GM12865 (cell line): Measurements from ENCODE around the gene MRPS10.

Experiments
- DNase-seq: peaks from one replicate; pipeline ENCODE4 v3.0.0; 2010; ENCODE audit warnings: low read depth
- H3K4me3 ChIP-seq: 2 replicates; pipeline ENCODE4 v1.5.1; 2011; ENCODE audit warnings: mild to moderate bottlenecking, low read depth, low read length, control low read depth
- CTCF ChIP-seq: IDR thresholded peaks from 2 replicates; pipeline ENCODE4 v1.5.1; 2011; ENCODE audit warnings: low read length, control low read depth, low read depth, inconsistent platforms; ENCODE audit not compliant: insufficient read depth; ENCODE audit errors: missing control alignments

MRPS10 gene

DNA sequence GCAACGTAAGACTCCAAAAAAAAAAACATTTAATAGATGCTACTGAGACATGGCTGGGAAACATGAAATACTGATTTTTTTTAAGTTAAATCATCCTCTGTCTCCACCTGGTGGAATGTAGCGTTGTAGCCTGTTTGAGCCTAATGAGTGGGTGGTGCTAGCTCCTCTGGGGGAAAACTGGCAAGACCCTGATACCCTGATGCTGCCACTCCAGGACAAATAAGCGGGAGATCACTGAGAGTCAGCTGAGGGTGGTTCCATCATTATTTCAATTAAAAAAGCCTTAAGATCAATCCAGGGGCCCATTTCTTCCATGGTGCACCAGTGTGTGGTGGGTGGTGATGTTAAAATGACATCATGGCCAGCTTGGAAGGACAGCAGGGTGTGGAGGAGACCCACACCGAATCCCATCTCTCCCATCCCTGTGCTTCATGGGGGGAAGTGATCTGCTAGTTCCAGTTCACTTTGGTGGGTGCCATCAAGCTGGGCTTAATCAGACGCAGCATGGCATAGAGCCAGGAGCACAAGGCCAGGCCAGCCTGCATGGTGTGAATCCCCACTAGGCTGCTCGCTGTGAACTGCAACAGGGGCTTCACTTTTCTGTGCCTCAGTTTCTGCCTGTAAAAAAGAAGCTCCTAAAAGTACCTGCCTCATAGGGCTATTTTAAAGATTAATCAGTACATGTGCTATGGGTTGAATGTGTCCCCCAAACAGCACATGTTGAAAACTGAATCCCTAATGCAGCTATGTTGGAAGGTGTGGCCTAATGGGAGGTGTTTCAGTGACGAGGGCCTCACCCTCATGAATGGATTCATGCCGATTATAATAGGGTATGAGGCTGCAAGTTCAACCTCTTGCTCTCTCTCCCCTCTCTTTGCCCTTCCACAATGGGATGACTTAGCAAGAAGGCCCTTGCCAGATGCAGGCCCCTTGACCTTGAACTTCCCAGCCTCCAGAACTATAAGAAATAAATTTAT, 13.0 kb upstream of the MRPS10 start:
- DNase-seq, result no peak
- H3K4me3 ChIP-seq, result no peak overlapping the region
- TF ChIP-seq CTCF, result peak; percentile 32

DNA sequence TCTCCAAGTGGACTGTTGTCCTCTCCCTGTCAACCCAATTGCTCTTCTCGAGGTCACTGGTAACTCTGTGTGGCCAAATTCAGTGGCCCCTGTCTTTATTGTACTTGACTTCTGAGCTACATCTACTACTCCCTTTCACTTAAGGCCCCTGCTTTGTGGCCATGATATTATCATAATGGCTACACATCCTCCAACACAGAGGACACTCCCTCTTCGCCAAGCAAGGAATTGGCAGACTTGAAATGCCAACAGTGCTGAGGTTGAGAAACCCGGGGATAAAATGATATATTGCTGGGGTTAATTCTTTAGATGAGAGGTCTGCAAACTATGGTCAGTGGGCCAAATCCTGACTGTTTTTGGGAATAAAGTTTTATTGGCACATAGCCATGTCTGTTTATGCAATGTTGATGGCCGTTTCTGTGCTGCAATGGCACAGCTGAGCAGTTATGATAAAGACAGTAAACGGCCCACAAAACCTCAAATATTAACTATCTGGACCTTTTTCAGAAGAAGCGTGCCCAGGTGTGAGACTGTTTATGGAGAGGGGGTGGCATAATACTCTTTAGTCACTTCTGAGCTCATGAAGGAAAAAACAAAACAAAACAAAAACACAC, 12.0 kb upstream of the MRPS10 start:
- no peak for TF ChIP-seq CTCF
- no peak overlapping the region for H3K4me3 ChIP-seq
- DNase-seq, result no peak

DNA sequence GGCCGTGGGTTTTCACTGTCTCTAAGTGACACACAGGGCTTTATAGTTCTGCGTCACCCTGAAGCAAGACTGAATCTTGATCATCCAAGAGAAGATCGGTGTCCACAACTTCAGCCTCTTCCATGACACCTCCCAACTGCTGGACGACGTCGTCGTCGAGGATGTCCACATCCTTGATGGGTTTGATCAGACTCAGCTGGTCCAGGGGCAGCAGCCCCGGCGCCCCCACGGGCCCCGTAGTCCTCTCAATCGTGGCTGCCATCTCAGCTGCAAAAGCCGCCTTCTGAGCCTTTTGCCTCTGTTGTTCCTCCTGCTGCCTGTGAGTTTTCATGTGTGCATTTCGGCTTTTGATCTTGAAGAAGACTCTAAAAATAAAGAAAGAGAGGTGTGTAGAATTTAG, 10.6 kb upstream of the MRPS10 start:
- DNase-seq, result no peak
- no peak for TF ChIP-seq CTCF
- H3K4me3 ChIP-seq, result no peak overlapping the region

- H3K4me3 ChIP-seq, result no peak overlapping the region
- DNase-seq, result no peak
- TF ChIP-seq CTCF, result no peak
These were observed 9.7 kb upstream of the MRPS10 start for GRCh38 chr6:42227173-42227850.

DNA sequence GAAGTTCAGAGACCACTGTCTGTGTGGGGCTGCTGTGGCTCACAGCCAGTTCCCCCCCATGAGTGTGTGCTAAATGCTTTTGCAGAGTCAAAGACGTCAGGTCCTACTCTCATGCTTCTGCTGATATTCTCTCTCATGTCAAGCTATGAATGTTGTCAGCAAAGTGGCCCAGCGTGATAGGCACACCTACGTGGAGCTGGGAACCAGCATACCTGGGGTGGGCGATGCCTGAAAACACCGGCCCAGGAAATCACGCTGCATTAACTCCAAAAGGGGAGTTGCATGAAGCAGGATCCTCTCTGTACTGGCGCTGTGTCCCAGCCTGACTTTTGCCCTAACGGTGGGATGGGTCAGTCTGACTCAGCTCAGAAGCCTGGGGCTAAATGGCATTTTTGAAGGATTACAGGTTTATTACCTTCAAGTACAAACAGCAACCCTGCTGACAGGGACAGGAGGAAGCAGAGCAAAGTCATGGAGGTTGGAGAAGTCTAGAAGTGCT, 9.0 kb upstream of the MRPS10 start:
- no peak overlapping the region for H3K4me3 ChIP-seq
- no peak for DNase-seq
- no peak for TF ChIP-seq CTCF

DNA sequence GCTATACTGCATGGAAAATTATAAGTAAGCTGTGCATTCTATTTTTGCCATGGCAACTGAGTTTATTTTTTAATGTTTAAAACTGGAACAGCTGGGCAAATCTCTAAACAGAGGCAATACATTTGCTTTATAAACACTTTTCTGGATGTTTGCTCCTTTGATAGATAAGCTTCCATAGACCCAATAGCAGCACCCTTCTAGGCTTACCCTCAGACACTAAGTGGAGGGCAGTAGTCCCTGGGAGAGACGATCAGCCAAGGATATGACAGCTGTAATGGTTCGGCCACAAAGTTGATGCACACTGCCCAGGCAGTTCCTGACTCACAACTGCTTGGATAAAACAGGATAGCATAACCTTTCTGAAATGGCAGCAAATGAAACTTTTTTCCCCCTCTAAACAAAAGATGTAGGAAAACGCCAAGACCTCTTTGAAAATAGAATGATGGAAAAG, 8.5 kb upstream of the MRPS10 start:
- TF ChIP-seq CTCF, result no peak
- H3K4me3 ChIP-seq, result no peak overlapping the region
- DNase-seq, result no peak
